Transverse colon (tissue), 3 donors: ENCODE data around the gene CRYBB2.
"Not testable (repeated sequence)": the region's sequence is repeated elsewhere in the genome, so short reads cannot be mapped to it uniquely, and the experiment has no call there.

ENCODE experiments used
- EP300 ChIP-seq: sonication (generic); formaldehyde crosslinking; IDR thresholded peaks from one replicate; pipeline ENCODE4 v1.6.1; 2017; ENCODE audit warnings: antibody characterized with exemption, low read depth
- POLR2A ChIP-seq: fragments of 450-650 bp; IDR thresholded peaks from one replicate; pipeline ENCODE4 v1.6.1; 2016; ENCODE audit warnings: antibody characterized with exemption, mild to moderate bottlenecking, moderate library complexity
- TF ChIP-seq, protein P1 (sequence below), 5 experiments: fragments of 200-600 bp in 3 of 5; fragments of 450-650 bp in 2 of 5; sonication (generic) in 3 of 5; IDR thresholded peaks; 1 replicate in 2 of 5; 2 replicates in 3 of 5; pipeline ENCODE4 v1.5.1; 2016 to 2017; ENCODE audit warnings: antibody characterized with exemption in 5 of 5, inconsistent platforms in 3 of 5, mild to moderate bottlenecking in 2 of 5, moderate library complexity in 1 of 5

DNA sequence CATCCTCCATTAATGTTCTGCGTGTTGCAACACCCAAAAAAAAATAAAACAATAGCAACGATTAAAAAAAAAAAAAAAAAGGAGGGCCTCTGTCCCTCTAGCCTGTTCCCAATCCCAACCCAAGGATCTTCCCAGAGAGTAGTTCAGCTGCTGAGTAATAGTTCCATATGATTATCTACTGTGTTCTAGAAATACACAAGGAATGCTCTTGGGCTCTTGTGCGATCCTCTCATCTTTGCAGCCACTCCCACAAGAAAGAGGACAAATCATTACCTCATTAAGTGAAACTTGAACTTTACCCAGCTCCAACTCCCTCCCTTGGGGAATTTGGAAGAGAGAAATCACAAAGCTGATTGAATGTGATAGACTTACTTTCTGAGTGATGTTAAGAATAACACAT lies 54.5 kb downstream of the CRYBB2 start:
- TF ChIP-seq POLR2A, EP300: not testable (repeated sequence)
- TF ChIP-seq, protein P1, sequence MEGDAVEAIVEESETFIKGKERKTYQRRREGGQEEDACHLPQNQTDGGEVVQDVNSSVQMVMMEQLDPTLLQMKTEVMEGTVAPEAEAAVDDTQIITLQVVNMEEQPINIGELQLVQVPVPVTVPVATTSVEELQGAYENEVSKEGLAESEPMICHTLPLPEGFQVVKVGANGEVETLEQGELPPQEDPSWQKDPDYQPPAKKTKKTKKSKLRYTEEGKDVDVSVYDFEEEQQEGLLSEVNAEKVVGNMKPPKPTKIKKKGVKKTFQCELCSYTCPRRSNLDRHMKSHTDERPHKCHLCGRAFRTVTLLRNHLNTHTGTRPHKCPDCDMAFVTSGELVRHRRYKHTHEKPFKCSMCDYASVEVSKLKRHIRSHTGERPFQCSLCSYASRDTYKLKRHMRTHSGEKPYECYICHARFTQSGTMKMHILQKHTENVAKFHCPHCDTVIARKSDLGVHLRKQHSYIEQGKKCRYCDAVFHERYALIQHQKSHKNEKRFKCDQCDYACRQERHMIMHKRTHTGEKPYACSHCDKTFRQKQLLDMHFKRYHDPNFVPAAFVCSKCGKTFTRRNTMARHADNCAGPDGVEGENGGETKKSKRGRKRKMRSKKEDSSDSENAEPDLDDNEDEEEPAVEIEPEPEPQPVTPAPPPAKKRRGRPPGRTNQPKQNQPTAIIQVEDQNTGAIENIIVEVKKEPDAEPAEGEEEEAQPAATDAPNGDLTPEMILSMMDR (IDR thresholded peaks at IDR 0.05) = not testable (repeated sequence)
